Neural progenitor cell (in vitro differentiated cells): ENCODE measurements around the gene RNF212. TPM values are rescaled to one million over a fixed set of nuclear protein-coding genes. Genes with fewer than 3 reads are reported as not detected.

Experiments
- DNase-seq: peaks from one replicate; pipeline ENCODE4 v3.0.0-alpha.2; 2016; ENCODE audit warnings: low spot score
- H2AFZ ChIP-seq: fragments of 200-600 bp; sonication (generic); replicated peaks from 2 replicates; pipeline ENCODE4 v1.6.1; 2016; ENCODE audit warnings: antibody characterized with exemption
- H3F3A ChIP-seq: fragments of 200-600 bp; sonication (generic); 2 replicates; pipeline ENCODE4 v1.6.1; 2016; ENCODE audit warnings: antibody characterized with exemption, low read depth
- H3K27ac ChIP-seq: fragments of 200-600 bp; sonication (generic); 2 replicates; pipeline ENCODE4 v1.5.1; 2016; ENCODE audit warnings: mild to moderate bottlenecking
- H3K27me3 ChIP-seq: fragments of 200-600 bp; sonication (generic); 2 replicates; pipeline ENCODE4 v1.6.1; 2016; ENCODE audit warnings: mild to moderate bottlenecking, moderate library complexity
- H3K36me3 ChIP-seq: fragments of 200-600 bp; sonication (generic); 2 replicates; pipeline ENCODE4 v1.5.1; 2016
- H3K4me1 ChIP-seq: fragments of 200-600 bp; sonication (generic); 2 replicates; pipeline ENCODE4 v1.6.1; 2016; ENCODE audit warnings: mixed run types
- H3K4me2 ChIP-seq: fragments of 200-600 bp; sonication (generic); 2 replicates; pipeline ENCODE4 v1.6.1; 2016
- H3K4me3 ChIP-seq: fragments of 200-600 bp; sonication (generic); 2 replicates; pipeline ENCODE4 v1.5.1; 2016
- H3K79me2 ChIP-seq: fragments of 200-600 bp; sonication (generic); 2 replicates; pipeline ENCODE4 v1.6.1; 2016; ENCODE audit warnings: low read depth
- H3K9ac ChIP-seq: fragments of 200-600 bp; sonication (generic); 2 replicates; pipeline ENCODE4 v1.6.1; 2016
- H3K9me3 ChIP-seq: fragments of 200-600 bp; sonication (generic); 2 replicates; pipeline ENCODE4 v1.5.1; 2016; ENCODE audit warnings: low read depth
- H4K20me1 ChIP-seq: fragments of 200-600 bp; sonication (generic); 2 replicates; pipeline ENCODE4 v1.6.1; 2016; ENCODE audit warnings: low read depth
- H3K27ac Mint-ChIP-seq: 3 replicates; pipeline ENCODE4 v1.8.0; 2021; ENCODE audit warnings: mixed read lengths
- H3K27me3 Mint-ChIP-seq: 2 replicates; pipeline ENCODE4 v1.8.0; 2022; ENCODE audit warnings: low read depth, mild to moderate bottlenecking, inconsistent platforms, moderate library complexity, mixed read lengths; ENCODE audit not compliant: insufficient read depth
- H3K36me3 Mint-ChIP-seq: 3 replicates; pipeline ENCODE4 v1.8.0; 2021; ENCODE audit warnings: mixed read lengths
- H3K4me1 Mint-ChIP-seq: 3 replicates; pipeline ENCODE4 v1.8.0; 2021; ENCODE audit warnings: mixed read lengths
- H3K4me3 Mint-ChIP-seq: 3 replicates; pipeline ENCODE4 v1.8.0; 2021; ENCODE audit warnings: mild to moderate bottlenecking, moderate library complexity, mixed read lengths
- H3K9me3 Mint-ChIP-seq: 3 replicates; pipeline ENCODE4 v1.8.0; 2020; ENCODE audit warnings: mixed read lengths
- EZH2 ChIP-seq: fragments of 200-600 bp; sonication (generic); IDR thresholded peaks from 2 replicates; pipeline ENCODE4 v1.6.1; 2017; ENCODE audit warnings: antibody characterized with exemption, mild to moderate bottlenecking, moderate library complexity
- EZH2phosphoT487 ChIP-seq: fragments of 200-600 bp; sonication (generic); IDR thresholded peaks from 2 replicates; pipeline ENCODE4 v1.6.1; 2017; ENCODE audit warnings: antibody characterized with exemption
- total RNA-seq: library from RNA; depleted of rRNA; stranded (reverse); fragments of >200 nt; gene quantifications from 2 replicates; pipeline ENCODE4 v1.2.3, GENCODE V29; 2015; ENCODE audit warnings: low replicate concordance
- TF ChIP-seq, protein P1 (sequence below): fragments of 200-600 bp; sonication (generic); IDR thresholded peaks from 2 replicates; pipeline ENCODE4 v1.5.1; 2017; ENCODE audit warnings: antibody characterized with exemption, mild to moderate bottlenecking

Gene RNF212
- total RNA-seq, 1 donor from 2014 or later = 3.4 TPM

GRCh38 chr4:1093391-1094335 is 19.7 kb downstream of the RNF212 start:
- Histone ChIP-seq H3K9ac (no peak overlapping the region), H3K9me3 (no peaks in the 10 kb centered on the region), H3K36me3 (no peaks in the 10 kb centered on the region), H3K27ac (no peak overlapping the region), H3K4me2 (no peak overlapping the region), H4K20me1 (no peaks in the 10 kb centered on the region), H3K27me3 (no peaks in the 10 kb centered on the region), H3K4me3 (no peak overlapping the region), H2AFZ (no peak overlapping the region), H3K79me2 (no peaks in the 10 kb centered on the region), H3F3A (no peaks in the 10 kb centered on the region), H3K4me1 (no peaks in the 10 kb centered on the region)
- DNase-seq = no peak
- Mint-ChIP-seq H3K4me3 (no peak overlapping the region), H3K4me1 (no peaks in the 10 kb centered on the region), H3K36me3 (peaks cover 4% of the 10 kb centered on the region), H3K9me3 (peaks cover 12% of the 10 kb centered on the region), H3K27me3 (peaks cover 12% of the 10 kb centered on the region), H3K27ac (peak overlapping the region; percentile 63)
- TF ChIP-seq EZH2phosphoT487 (no peak), EZH2 (no peak)
- TF ChIP-seq, protein P1, sequence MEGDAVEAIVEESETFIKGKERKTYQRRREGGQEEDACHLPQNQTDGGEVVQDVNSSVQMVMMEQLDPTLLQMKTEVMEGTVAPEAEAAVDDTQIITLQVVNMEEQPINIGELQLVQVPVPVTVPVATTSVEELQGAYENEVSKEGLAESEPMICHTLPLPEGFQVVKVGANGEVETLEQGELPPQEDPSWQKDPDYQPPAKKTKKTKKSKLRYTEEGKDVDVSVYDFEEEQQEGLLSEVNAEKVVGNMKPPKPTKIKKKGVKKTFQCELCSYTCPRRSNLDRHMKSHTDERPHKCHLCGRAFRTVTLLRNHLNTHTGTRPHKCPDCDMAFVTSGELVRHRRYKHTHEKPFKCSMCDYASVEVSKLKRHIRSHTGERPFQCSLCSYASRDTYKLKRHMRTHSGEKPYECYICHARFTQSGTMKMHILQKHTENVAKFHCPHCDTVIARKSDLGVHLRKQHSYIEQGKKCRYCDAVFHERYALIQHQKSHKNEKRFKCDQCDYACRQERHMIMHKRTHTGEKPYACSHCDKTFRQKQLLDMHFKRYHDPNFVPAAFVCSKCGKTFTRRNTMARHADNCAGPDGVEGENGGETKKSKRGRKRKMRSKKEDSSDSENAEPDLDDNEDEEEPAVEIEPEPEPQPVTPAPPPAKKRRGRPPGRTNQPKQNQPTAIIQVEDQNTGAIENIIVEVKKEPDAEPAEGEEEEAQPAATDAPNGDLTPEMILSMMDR = no peak

DNA sequence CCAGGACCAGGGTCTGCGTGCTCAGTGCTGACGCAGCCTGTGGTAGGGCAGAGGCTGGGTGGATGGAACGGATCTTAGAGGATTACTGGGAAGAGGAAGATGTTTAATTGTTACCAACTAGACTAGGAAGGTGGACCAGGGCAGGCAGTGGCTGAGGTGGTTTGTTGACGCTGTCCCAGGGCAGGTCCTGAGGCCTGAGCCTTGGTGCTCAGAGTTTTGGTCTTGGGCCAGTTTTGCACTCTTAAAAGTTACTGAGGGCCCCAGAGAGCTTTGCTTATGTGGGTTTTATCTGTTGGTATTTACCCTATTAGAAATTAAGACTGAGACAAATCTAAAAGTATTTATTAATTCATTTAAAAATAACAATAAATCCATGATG is 20.4 kb downstream of the RNF212 start:
- H3K4me2 ChIP-seq = no peak overlapping the region
- H3F3A ChIP-seq = no peaks in the 10 kb centered on the region
- no peak overlapping the region for H3K9ac ChIP-seq
- H3K9me3 ChIP-seq = no peaks in the 10 kb centered on the region
- H3K79me2 ChIP-seq = no peaks in the 10 kb centered on the region
- H3K4me3 ChIP-seq = no peak overlapping the region
- Mint-ChIP-seq H3K9me3 (peaks cover 19% of the 10 kb centered on the region), H3K4me1 (no peaks in the 10 kb centered on the region), H3K4me3 (no peak overlapping the region), H3K27ac (no peak overlapping the region), H3K36me3 (peaks cover 4% of the 10 kb centered on the region), H3K27me3 (peaks cover 10% of the 10 kb centered on the region)
- H3K27me3 ChIP-seq = no peaks in the 10 kb centered on the region
- no peaks in the 10 kb centered on the region for H4K20me1 ChIP-seq
- H3K27ac ChIP-seq = no peak overlapping the region
- DNase-seq = no peak
- no peaks in the 10 kb centered on the region for H3K36me3 ChIP-seq
- TF ChIP-seq EZH2 (no peak), EZH2phosphoT487 (no peak)
- TF ChIP-seq, protein P1 = no peak
- no peaks in the 10 kb centered on the region for H3K4me1 ChIP-seq
- no peak overlapping the region for H2AFZ ChIP-seq

GRCh38 chr4:1092026-1092982 is 21.1 kb downstream of the RNF212 start:
- no peaks in the 10 kb centered on the region for H4K20me1 ChIP-seq
- no peak for TF ChIP-seq EZH2
- TF ChIP-seq, protein P1 = peak; percentile 19
- H3K36me3 ChIP-seq = no peaks in the 10 kb centered on the region
- H3K27ac ChIP-seq = no peak overlapping the region
- no peaks in the 10 kb centered on the region for H3K4me1 Mint-ChIP-seq
- no peaks in the 10 kb centered on the region for H3F3A ChIP-seq
- no peaks in the 10 kb centered on the region for H3K27me3 ChIP-seq
- H2AFZ ChIP-seq = no peak overlapping the region
- H3K4me3 Mint-ChIP-seq = no peak overlapping the region
- H3K27ac Mint-ChIP-seq = no peak overlapping the region
- H3K4me3 ChIP-seq = no peak overlapping the region
- no peaks in the 10 kb centered on the region for H3K9me3 ChIP-seq
- H3K79me2 ChIP-seq = no peaks in the 10 kb centered on the region
- H3K9ac ChIP-seq = no peak overlapping the region
- DNase-seq = no peak
- H3K4me1 ChIP-seq = no peaks in the 10 kb centered on the region
- peaks cover 23% of the 10 kb centered on the region for H3K9me3 Mint-ChIP-seq
- peaks cover 10% of the 10 kb centered on the region for H3K27me3 Mint-ChIP-seq
- peaks cover 4% of the 10 kb centered on the region for H3K36me3 Mint-ChIP-seq
- no peak overlapping the region for H3K4me2 ChIP-seq
